Heart right ventricle (tissue), 16 donors: ENCODE data around the gene ATP10A. TPM values are rescaled to one million over a fixed set of nuclear protein-coding genes. Genes with fewer than 3 reads are reported as not detected.

Source experiments
- ATAC-seq, 8 donors: fragments of 200-7000 bp; cut with Tn5 transposase; one replicate each; pipeline ENCODE4 v1.9.1; 2020; ENCODE audit warnings: mild to moderate bottlenecking in 8 of 8, moderate library complexity in 8 of 8, moderate number of reproducible peaks in 1 of 8
- DNase-seq, 2 donors: peaks; one replicate each; pipeline ENCODE4 v3.0.0-alpha.2; 2020
- H3K27ac ChIP-seq, 10 donors: fragments of 200-600 bp; sonication (generic) in 2 of 10; one replicate each; pipeline versions ENCODE4 v1.5.0 to v1.8.0; 2020 to 2022; ENCODE audit warnings: mild to moderate bottlenecking in 3 of 10
- H3K27me3 ChIP-seq, 7 donors: fragments of 200-600 bp; one replicate each; pipeline ENCODE4 v1.8.0; 2021 to 2022; ENCODE audit warnings: mild to moderate bottlenecking in 2 of 7
- H3K36me3 ChIP-seq, 9 donors: fragments of 200-600 bp; sonication (generic) in 1 of 9; one replicate each; pipeline versions ENCODE4 v1.5.0 to v1.8.0; 2020 to 2022; ENCODE audit warnings: mild to moderate bottlenecking in 2 of 9
- H3K4me1 ChIP-seq, 9 donors: fragments of 200-600 bp; sonication (generic) in 1 of 9; one replicate each; pipeline versions ENCODE4 v1.5.0 to v1.8.0; 2020 to 2022; ENCODE audit warnings: mild to moderate bottlenecking in 4 of 9
- H3K4me3 ChIP-seq, 10 donors: fragments of 200-600 bp; sonication (generic) in 2 of 10; one replicate each; pipeline versions ENCODE4 v1.5.0 to v1.8.0; 2020 to 2022; ENCODE audit warnings: mild to moderate bottlenecking in 7 of 10, moderate library complexity in 2 of 10
- H3K9me3 ChIP-seq, 11 donors: fragments of 200-600 bp in 10 of 11; sonication (generic) in 2 of 11; one replicate each; pipeline versions ENCODE4 v1.5.0 to v1.8.0; 2013 to 2022; ENCODE audit warnings: mild to moderate bottlenecking in 2 of 11, control low read depth in 1 of 11, moderate library complexity in 1 of 11
- WGBS, 2 donors: extraction: QIAGEN DNeasy Blood & Tissue Kit; methylation state at CpG; one replicate each; pipeline ENCODE4 v1.1.7; 2013; ENCODE audit warnings: inconsistent platforms in 1 of 2; 5-methylcytosine and 5-hydroxymethylcytosine counted together
- intact Hi-C, 10 donors: fragments of 100-400 bp; cut with DNase I; formaldehyde crosslinking; loops; one replicate each; pipeline versions ENCODE4 v1.11.1 to v1.14.2; 2022
- polyA plus RNA-seq, 2 donors: library from polyadenylated mRNA; stranded (reverse); fragments of 200-250 nt; gene quantifications; one replicate each; pipeline ENCODE4 v1.2.3, GENCODE V29; 2013
- total RNA-seq, 10 donors: library from RNA; stranded (reverse); fragmentation: NEBNext Ultra II Directional in 3 of 10; extraction: Animal tissue kit (Norgen Biotek cat#: 25700) in 3 of 10; gene quantifications; one replicate each; pipeline versions ENCODE4 v1.2.1 to v1.2.4, GENCODE V29; 2021 to 2023
- TF ChIP-seq, protein P1 (sequence below), 9 donors: fragments of 200-600 bp; sonication (generic) in 2 of 9; IDR thresholded peaks; one replicate each; pipeline versions ENCODE4 v1.5.0 to v1.8.0; 2021 to 2022; ENCODE audit warnings: antibody characterized with exemption in 9 of 9, mild to moderate bottlenecking in 5 of 9, moderate library complexity in 1 of 9
- donor health status: Arrhythmogenic right ventricular cardiomyopathy.
- donor health status: ischemic (EF 13 %, LVEDD 7.1; RV severe dilation, severe dysfunction).
- donor health status: healthy with polysubstance abuse.
- donor health status: DM: no; HTN: yes; CAD: no.
- donor health status: DM: no; HTN: no; CAD: no.
- donor health status: ischemic (EF 25% LVEDD 6.9; RV normal size, moderate dysfunction).
- donor health status: ischemic (EF 25% LVEDD 5.7; RV mildly dilated, moderate dysfunction).
- donor health status: healthy.
- donor health status: DM: yes; HTN: yes; CAD: no.
- donor health status: Ischemic cardiomyopathy.
- donor health status: ischemic (EF 35%, LVEDD 5.7; RV mildly dilated, moderate dysfunction).
- donor health status: nonischemic (EF 11% LVEDD 7.7; RV severe dilation, severe dysfunction).
- donor health status: DM: yes; HTN: yes; CAD: no.
- donor health status: PGD.
- donor health status: ischemic (EF 29% LVEDD 5.4; RV normal size, mild dysfunction).
- donor health status: nonischemic (EF 23%, LVEDD 6.1; RV moderate dilation, normal function).

ATP10A gene
- total and polyA plus RNA-seq, 12 donors: 0.45 to 2.2 (median 0.89) TPM

DNA sequence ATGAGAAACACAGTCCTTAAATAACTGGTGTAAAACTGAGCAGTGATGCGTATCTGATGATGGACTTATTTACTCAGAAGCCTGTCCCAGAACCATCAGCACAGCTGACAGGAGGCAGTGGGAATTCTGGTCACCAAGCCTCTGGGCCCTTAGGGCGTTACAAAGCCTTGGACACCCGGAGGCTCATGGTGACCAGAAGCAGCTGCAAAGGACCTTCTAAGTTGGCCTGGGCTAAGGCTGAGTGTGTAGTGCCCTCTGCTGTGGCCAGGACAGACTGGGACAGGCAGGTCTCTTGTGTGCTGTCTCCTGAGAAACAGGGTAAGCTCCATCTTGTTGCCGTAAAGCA lies 168.9 kb downstream of the ATP10A start:
- no peak for DNase-seq
- H3K27me3 ChIP-seq: no peaks in the 10 kb centered on the region
- H3K27ac ChIP-seq: no peak overlapping the region
- H3K4me1 ChIP-seq: peaks cover 0 to 14% (median 3%) of the 10 kb centered on the region in 9 donors
- TF ChIP-seq, protein P1, sequence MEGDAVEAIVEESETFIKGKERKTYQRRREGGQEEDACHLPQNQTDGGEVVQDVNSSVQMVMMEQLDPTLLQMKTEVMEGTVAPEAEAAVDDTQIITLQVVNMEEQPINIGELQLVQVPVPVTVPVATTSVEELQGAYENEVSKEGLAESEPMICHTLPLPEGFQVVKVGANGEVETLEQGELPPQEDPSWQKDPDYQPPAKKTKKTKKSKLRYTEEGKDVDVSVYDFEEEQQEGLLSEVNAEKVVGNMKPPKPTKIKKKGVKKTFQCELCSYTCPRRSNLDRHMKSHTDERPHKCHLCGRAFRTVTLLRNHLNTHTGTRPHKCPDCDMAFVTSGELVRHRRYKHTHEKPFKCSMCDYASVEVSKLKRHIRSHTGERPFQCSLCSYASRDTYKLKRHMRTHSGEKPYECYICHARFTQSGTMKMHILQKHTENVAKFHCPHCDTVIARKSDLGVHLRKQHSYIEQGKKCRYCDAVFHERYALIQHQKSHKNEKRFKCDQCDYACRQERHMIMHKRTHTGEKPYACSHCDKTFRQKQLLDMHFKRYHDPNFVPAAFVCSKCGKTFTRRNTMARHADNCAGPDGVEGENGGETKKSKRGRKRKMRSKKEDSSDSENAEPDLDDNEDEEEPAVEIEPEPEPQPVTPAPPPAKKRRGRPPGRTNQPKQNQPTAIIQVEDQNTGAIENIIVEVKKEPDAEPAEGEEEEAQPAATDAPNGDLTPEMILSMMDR (IDR thresholded peaks at IDR 0.05): peak in 1 of 9 donors; percentile 11
- intact Hi-C loops: loop anchor here (1.0 to 10.0 kb wide), 9 partner anchors 127 to 241 kb away; no protein-coding TSS in a partner anchor
- peak in 5 of 8 donors; percentile 26 to 42 (median 34) for ATAC-seq
- H3K9me3 ChIP-seq: no peaks in the 10 kb centered on the region
- no peak overlapping the region for H3K4me3 ChIP-seq
- peaks cover 0 to 17% (median 0%) of the 10 kb centered on the region in 9 donors for H3K36me3 ChIP-seq
- WGBS, 2 donors: 77 to 78% methylated on average over 4 of the region's 4 CpGs

DNA sequence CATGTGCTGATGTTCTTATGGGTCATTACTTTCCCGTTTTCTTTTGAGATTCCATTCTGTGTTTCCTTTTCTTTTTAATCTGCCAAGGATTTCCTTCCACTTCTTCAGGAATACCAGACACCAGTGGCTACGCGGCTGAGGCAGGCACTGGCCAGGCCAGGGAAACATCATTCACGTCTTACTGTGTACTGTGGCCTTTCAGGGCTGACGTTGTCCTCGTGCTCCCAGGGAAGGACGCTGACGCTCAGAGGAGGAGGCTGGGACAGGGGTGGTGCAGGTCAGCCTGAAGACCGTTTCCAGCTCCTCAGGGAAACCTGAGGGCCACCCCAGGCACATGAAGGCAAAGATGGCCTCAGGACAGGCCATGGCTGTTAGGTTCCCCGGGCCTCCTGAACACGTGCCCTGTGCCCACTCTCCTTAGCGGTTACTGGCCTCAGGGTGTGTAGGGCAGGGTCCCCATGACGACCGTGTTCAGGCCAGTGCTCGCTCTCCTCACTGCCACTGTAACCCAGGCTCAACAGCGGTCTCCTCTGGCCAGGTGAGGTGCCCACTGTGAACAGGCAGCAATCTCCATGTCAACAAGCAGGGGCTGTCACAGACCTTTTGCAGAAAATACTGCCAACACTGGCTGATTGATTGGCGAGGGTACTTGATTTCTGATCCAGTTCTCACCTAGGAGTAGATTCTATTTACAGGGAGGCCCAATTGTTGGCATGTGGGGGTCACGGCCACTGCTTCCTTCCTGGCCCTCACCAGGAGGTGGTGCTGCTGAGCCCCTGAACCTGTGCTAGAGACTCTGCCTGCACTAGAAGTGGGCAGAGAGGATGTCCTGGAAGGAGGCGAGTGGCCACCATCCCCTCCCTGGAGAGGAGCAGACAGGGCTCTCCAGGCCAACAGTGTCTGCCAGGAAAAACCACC lies 169.5 kb downstream of the ATP10A start:
- WGBS, 2 donors: 81 to 85% methylated on average over 19 of the region's 19 CpGs
- Histone ChIP-seq H3K27me3 (no peaks in the 10 kb centered on the region), H3K4me3 (no peak overlapping the region), H3K27ac (no peak overlapping the region), H3K4me1 (peaks cover 0 to 14% (median 3%) of the 10 kb centered on the region in 9 donors), H3K36me3 (peaks cover 0 to 17% (median 0%) of the 10 kb centered on the region in 9 donors), H3K9me3 (no peaks in the 10 kb centered on the region)
- DNase-seq: peak in 1 of 2 donors; percentile 54
- TF ChIP-seq, protein P1 (IDR thresholded peaks at IDR 0.05): peak; percentile 17 to 68 (median 62)
- ATAC-seq: peak in 7 of 8 donors; percentile 50 to 66 (median 61)
- intact Hi-C loops: loop anchor here (1.0 to 10.0 kb wide), 10 partner anchors 126 to 241 kb away; no protein-coding TSS in a partner anchor

DNA sequence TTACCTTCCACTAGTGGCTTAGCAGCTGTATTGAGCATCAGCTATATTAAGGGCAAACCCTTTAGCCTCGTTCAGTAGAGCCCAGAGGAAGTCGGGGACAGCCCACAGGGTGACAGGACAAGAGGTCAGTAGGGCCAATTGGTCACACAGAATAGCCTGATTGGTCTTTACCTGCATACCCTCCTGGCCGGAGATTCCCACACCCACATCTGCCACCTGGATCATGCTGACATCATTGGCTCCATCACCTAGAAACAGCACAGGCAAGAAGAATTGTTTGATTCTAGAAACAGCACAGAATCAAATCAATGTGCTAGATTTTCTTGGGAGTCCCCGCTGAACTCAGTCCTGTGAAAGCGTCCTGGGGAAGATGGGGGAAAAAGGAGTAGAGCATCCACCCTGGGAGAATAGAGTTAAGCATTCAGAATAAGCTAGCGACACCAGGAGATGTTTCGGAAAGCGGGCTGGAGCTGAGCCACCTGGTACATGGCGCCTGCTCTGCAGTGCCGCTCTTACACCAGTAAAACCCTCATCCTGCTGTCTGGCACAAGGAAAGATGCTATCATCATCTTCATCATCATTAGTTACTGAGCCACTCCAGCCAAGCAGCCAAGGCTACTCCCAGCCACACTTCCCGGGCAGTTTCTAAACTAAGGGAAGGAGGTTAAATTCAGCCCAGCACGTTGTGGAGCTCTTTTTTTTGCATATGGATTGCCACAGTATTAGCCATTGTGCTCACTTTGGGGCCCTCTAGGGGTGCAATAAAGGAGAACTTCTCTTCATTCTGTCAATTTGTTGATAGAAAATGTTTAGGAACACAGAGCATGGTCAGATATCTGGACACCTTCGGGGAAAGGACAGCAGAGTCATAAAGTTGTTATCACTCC lies 171.3 kb downstream of the ATP10A start:
- intact Hi-C loops: loop anchor here (2.0 to 10.0 kb wide), 8 partner anchors 124 to 243 kb away; no protein-coding TSS in a partner anchor
- H3K27me3 ChIP-seq: no peaks in the 10 kb centered on the region
- ATAC-seq (peak in 5 of 8 donors; percentile 34 to 54 (median 50)), DNase-seq (no peak)
- peaks cover 0 to 9% (median 0%) of the 10 kb centered on the region in 9 donors for H3K4me1 ChIP-seq
- no peak overlapping the region for H3K4me3 ChIP-seq
- H3K9me3 ChIP-seq: no peaks in the 10 kb centered on the region
- H3K36me3 ChIP-seq: peaks cover 0 to 17% (median 0%) of the 10 kb centered on the region in 9 donors
- 70 to 71% methylated on average over 13 of the region's 13 CpGs for WGBS, 2 donors
- no peak overlapping the region for H3K27ac ChIP-seq
- TF ChIP-seq, protein P1 (IDR thresholded peaks at IDR 0.05): peak in 6 of 9 donors; percentile 26 to 51 (median 44)
